ENCODE measurements around the gene MFAP2. TPM values are rescaled to one million over a fixed set of nuclear protein-coding genes. Genes with fewer than 3 reads are reported as not detected.

Gene MFAP2, protein sequence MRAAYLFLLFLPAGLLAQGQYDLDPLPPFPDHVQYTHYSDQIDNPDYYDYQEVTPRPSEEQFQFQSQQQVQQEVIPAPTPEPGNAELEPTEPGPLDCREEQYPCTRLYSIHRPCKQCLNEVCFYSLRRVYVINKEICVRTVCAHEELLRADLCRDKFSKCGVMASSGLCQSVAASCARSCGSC
- total RNA-seq: 1 to 10 TPM; 2.7 to 3.9 TPM
- long read RNA-seq, partial matches to known transcripts: 2 of 5 reads
- long read RNA-seq, other reads (novel, unspliced or antisense): 2 of 5 reads

DNA sequence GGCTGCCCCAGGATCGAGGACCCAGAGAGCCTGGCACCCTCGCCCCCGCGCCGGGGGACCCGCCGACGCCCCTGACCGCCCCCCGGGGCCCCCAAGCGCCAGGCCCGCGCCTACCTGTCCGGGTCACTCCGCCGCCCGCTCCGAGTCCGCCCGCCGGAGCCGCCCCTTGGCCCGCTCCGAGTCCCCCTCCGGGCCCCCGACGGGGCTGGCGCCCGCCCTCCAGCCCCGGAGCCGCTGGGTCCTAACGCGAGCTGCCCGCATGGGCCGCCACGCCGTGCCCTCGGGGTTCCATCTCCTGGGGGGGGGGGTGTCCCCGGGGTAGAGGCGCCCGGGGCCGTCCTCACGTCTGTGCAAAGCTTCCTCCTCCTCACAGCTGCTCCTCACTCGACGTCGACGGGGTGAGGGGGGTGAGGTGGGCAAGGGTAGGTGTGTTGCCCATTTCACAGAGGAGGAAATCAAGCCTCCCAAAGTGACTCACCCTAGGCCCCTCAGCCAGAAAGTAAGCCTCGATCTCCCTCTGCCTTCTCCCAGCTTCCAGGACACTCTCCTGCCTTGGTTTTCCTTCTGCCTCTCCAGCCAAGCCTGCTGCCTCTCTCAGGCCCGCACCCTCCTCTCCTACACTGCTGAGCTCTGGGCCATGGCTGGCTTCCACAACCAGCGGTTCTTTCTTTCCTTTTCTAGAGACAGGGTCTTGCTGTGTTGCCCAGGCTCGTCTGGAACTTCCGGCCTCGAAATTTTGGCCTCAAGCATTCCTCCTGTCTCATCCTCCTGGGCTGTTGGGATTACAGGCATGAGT lies at the start of gene MFAP2:
MFAP2 (minus strand) TSS at position 148 of the 796 bp plus-strand sequence. CDS start 2,347 bp downstream, outside the sequence.
- intact Hi-C loops (cut with DNase I, micrococcal nuclease): no loop called here
- ATAC-seq (peak; percentile 25), DNase-seq (no peak)

DNA sequence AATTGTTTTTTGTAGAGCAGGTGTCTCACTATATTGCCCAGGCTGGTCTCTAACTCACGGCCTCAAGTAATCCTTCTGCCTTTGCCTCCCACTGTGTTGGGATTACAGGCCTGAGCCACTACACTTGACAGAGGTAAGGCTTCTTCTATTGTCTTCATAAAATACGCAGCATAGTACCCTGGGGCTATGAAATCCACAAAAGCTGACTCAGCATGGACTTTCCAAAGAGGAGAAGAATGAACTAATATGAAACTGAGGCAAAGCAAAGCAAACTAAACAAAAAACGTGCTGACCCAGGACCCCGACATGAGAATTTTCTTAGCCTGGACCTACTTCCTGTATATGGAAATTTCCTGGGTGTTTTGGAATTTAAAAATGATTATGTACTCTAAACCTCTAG lies 49.8 kb upstream of the MFAP2 start:
- intact Hi-C loops (cut with DNase I, micrococcal nuclease): no loop called here
- no peak for DNase-seq

DNA sequence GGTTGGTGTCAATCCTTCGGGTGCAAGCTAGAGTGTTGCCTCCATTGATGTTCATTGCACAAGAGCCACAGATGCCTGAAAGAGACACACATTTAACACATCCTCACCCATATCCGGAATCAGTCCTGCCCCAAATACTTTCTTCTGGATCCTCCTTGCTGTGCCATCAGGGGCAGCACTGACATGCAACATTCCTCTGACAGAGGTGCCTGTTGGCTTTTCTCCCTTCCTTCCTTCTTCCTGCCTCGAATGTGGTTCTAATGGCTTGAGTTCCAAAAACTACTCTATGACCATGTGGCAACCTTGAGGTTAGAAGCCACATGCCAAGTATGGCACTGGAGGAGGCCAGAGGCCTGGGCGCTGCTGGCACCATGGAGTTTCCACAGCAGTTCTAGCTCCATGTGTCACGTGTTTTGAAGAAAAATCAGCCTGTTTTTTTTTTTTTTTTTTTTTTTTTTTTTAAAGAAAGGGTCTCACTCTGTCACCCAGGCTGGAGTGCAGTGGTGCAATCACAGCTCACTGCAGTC lies 48.3 kb upstream of the MFAP2 start:
- DNase-seq (no peak), ATAC-seq (no peak)
- intact Hi-C loops (cut with DNase I, micrococcal nuclease): no loop called here

More for the DNA sequence above, 49.8 kb upstream of the MFAP2 start:
- ATAC-seq: no peak

DNA sequence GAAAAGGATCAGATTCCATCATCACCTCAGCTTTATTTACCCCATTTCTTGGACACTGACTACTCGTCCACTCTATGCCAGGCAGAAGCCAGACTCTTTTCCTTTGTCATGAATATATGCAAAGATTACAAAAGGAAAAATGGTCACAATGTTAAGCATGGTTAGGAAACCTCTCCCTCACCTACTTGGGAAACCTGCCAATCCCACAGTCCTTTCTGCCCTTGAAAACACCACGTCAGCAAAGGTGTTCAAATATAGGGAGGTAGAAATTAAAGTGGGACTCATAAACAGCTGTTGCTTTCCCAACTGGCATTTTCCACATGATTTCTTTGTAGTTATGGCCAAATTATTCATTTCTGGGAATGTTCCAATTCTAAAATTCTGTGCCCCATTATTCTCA lies 47.5 kb upstream of the MFAP2 start:
- ATAC-seq (no peak), DNase-seq (no peak)
- intact Hi-C loops (cut with DNase I, micrococcal nuclease): no loop called here

DNA sequence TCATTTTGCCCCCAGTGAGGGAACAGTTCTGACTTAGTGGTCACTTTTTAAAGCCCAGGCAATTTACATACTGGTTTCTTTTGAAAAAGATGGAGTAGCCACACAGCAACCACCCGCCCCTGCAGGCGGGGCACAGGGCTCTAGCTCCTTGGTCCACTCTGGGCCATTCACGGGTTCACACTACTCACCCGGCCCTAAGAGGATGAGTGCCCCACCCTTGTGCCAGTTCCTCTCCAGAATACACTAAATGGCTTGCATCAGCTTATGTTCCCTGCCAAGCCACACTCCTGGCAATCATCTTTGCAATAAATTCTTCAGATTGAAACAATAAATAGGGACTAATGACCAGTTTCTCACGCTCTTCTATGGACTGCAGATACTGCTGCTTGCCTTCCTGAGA lies 47.0 kb upstream of the MFAP2 start:
- ATAC-seq (peak; percentile 46), DNase-seq (no peak)
- intact Hi-C loops (cut with DNase I, micrococcal nuclease): no loop called here

DNA sequence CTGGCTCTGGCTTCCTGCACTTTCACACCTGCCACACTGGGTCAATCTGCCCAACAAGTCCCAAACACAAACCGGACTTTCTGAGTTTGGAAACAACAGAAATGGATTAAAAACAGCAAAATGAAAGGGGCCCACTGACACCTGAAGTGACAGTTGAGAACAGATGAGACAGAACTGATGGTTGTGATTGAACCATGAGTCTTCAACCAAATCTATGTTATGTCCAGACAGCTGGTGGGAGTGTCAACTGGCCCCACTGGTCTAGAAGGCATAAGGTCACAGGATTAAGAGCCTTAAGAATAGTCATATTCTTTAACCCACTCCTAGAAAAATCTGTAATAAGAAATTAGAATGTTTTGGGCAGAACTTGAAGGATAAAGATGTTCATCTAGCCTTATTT lies 44.3 kb upstream of the MFAP2 start:
- DNase-seq (no peak), ATAC-seq (no peak)
- intact Hi-C loops (cut with DNase I, micrococcal nuclease): no loop called here

DNA sequence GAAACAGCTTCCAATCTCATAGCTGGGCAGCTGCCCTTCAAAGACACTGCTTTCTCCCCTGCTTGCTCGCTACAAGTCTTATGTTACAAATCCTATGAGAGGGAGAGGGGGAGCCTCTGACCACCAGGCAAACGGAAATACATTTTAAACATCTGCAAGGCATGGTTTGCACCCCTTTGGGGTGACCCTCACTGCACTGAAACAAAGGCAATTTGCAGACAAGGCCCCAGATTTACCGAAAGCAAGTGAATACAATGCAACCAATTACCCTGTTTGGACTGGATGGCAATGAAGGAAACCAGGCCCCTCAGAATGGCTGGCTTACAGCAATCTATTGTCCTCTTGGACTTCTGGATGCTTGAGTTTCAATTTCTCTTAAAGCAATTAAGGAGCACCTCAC lies 43.2 kb upstream of the MFAP2 start:
- ATAC-seq: no peak
- no peak for DNase-seq
- intact Hi-C loops (cut with DNase I, micrococcal nuclease): no loop called here

DNA sequence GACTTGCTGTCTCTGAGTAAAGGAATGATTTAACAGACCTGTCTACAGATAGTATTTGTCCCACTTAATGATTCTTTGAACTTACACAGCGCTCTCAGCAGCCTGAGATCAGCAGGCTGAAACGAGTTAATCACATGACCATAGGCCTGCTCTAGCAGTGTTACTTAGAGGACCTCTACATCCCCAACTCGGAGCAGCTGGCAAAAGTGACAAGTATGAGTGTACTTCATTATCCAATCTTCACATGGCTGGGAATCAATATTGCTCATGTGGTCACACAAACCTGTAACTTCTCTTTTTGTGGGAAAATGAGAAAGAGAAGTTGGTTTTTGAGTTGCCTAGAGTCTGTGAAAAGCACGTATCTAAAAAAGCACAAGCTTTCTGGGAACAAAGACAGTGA lies 42.7 kb upstream of the MFAP2 start:
- DNase-seq: no peak
- ATAC-seq: no peak

DNA sequence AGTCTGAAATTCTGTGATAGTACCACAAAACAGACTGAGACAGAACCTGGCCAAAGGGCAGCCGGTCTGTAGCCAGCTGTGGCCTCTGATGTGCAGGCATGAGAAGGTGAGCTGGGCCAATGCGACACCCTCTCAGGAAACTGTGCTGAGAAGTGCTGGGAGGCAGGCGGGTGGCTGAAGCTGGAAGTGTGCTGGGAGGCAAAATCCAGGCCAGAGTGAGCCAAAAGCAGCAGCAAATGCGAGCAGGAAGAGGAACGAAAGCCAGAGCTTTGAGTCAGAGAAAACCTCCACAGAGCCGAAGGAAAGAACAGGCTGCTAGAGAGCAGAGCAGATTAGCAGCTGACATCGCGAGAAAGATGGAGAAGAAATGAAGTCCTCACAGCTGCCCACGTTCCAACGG lies 41.5 kb upstream of the MFAP2 start:
- no peak for DNase-seq
- ATAC-seq: no peak
- intact Hi-C loops (cut with DNase I, micrococcal nuclease): no loop called here

More for the DNA sequence above, 42.7 kb upstream of the MFAP2 start:
- intact Hi-C loops (cut with DNase I, micrococcal nuclease): no loop called here

DNA sequence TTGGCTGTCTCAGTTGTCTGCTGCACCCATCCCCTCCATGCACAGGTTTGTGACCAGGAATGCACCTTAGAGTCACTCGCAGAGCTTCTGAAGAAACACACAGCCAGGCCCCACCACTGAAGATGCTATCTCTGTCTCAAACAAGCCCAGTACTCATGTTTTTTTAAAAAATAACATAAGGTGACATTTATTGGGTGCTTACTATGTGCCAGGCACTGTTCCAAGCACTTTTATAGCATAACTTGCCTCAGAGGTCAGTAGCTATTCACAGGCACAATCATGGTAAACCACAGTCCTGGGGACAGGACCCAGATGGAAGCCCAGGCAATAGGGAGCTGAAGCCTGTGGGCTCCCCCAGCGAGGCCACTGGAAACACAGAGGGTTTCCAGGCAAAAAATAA lies 40.1 kb upstream of the MFAP2 start:
- DNase-seq (no peak), ATAC-seq (no peak)
- intact Hi-C loops (cut with DNase I, micrococcal nuclease): no loop called here

DNA sequence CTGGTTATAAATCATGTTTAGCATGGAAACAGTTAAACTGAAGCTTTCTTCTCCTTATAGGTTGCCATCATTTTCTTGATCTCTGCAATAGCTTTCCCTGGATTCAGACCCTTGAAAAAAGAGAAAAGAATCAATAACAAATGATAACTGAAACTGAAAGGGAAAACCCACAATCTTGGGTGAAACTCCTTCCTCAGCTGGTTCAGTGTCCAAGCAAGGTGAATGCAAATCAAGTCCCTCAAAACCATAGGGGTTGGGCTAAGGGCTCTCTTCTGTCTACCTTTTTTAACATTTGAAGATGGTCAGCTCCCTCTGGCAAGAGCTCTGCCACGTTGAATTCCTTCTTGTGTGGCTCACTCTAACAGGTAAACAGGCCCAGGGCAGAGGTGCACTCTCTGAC lies 38.4 kb upstream of the MFAP2 start:
- DNase-seq (no peak), ATAC-seq (no peak)
- intact Hi-C loops (cut with DNase I, micrococcal nuclease): no loop called here

DNA sequence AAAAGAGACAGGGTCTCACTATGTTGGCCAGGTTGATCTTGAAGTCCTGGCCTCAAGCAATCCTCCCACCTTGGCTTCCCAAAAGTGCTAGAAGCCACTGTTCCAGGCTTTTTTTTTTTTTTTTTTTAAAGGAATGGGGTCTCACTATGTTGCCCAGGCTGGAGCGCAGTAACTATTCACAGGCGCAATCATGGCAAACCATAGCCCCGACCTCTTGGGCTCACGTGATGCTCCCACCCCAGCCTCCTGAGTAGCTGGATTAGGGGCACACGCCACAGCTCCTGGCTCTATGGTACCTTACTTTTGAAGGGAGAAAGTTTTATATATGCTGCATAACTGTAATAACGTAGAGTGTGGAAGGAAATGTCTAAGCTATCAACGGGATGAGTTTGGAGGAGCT lies 37.0 kb upstream of the MFAP2 start:
- ATAC-seq: no peak
- DNase-seq: no peak
- intact Hi-C loops (cut with DNase I, micrococcal nuclease): no loop called here

DNA sequence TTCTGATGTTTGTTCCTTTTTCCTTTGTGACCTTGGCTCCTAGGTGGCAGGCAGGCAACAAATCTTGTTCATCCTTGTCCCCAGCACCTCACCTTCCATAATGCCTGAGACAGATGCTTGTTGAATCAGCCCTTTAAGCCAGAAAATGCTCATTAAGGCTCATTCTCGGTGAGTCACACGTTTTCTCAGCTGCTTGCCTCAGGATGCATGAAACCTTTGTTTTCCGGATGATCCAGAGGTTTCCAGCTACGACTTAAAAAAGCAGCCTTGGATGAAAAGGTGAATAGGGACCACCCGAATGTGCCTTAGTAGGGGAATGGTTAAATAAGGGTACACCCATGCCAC lies 35.9 kb upstream of the MFAP2 start:
- ATAC-seq: no peak
- intact Hi-C loops (cut with DNase I, micrococcal nuclease): no loop called here

DNA sequence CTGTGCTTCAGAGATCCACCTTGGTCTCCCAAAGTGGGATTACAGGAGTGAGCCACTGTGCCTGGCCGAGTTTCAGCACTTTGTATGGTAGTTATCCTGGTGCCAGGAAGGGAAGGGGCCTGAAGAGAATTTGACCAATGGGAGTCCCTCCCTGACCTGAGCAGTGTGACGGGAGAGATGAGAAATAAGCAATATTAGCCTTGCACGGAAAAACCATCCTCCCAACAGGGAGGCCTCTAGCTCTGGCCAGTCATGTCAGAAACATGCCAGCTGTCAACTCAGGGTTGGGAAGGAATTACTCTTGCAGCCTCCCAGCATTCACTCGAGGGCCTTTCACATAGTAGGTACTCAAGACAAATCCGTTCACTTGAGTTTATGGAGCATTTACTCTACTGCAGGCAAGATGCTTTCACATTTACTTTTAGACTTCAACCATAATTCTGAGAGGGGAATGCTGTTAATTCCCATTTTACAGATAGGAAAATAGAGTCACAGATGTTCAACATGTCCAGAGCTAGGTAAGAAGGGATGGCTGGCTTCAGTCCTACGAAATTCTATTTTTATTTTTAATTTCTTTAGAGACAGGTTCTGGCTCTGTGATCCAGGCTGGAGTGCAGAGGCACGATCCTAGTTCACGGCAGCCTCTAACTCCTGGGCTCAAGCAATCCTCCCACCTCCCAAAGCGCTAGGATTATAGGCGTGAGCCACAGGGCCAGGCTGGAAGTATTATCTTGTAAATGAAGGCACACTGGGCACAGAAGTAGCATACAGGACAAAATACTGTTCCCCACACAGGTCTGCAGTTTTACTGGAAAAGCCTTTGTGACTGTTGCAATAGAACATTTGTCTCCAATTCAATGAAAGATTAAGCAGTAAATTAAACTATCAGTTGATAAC lies 34.5 kb upstream of the MFAP2 start:
- DNase-seq: no peak
- intact Hi-C loops (cut with DNase I, micrococcal nuclease): no loop called here
- ATAC-seq: no peak

More for the DNA sequence above, 35.9 kb upstream of the MFAP2 start:
- no peak for DNase-seq

DNA sequence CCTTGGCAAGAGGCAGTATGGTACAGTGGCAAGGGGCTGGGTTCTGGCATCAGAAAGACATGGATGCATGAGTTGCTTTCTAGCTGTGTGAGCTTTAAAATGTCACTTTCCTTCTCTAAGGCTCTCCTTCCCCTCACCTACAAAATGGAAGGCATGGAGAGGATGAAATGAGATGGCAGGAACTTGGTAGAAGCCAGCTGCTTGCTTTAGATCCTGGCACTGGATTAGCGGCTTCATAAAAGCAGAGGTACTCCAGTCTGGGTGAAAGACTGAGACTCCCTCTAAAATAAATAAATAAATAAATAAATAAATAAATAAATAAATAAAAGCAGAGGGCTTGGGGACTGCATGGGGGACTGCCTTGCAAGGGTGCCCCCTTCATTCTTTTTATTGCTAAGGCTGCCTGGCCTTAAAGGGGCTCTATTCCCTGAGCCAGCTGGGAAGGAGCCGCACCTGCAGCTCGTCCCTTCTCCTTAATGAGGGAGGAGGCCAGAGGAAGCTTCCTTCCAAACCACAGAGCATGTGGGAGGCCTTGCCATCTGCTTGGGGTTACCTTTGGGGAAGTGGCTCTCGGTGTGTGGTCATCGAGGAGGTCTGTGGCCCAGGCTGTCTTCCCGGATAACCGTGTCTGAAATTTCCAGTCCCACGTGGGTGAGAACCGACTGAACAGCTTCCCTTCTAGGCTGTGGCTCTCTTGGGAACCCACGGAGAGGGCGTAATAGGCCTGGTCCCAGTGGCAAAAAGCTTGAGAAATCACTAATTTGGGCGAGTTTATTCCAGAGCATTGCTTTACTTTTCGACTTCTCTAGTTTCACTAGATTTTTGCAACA lies 33.3 kb upstream of the MFAP2 start:
- DNase-seq (peak in 1 of 2 donors; percentile 16), ATAC-seq (no peak)
- intact Hi-C loops (cut with DNase I, micrococcal nuclease): no loop called here

DNA sequence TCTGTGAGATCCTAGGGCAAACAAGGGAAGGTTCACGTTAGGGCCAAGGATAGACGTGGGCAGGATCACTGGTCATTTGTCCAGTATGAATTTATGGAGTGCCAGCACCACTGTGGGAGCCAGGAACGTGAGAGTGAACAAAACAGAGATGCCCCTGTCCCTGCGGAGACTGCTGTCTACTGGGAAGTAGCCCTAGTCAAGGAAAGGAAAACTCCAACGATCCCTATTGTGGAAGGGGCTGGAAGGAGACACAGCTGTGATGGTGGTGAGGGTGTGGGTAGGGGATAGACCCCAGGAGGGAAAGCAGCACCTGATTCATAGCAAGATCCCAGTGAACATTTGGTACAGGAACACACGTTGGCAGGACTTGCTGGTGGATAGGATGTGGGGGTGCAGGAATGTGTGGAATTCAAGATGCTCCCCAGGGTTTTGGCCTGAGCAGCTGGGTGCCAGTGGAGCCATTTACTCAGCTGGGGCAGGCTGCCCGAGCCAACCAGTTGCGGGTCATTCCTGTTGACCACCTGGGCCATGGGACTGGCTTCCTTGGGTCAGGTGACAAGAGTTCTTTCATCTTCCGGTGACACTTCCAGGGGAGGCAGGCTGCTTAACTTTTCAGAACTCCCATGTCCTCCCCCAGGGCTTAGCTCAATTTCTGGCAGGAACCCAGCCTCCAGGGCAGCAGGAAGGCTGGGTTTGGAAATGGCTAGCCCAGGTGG lies 32.5 kb upstream of the MFAP2 start:
- intact Hi-C loops (cut with DNase I, micrococcal nuclease): no loop called here
- ATAC-seq (no peak), DNase-seq (no peak)

DNA sequence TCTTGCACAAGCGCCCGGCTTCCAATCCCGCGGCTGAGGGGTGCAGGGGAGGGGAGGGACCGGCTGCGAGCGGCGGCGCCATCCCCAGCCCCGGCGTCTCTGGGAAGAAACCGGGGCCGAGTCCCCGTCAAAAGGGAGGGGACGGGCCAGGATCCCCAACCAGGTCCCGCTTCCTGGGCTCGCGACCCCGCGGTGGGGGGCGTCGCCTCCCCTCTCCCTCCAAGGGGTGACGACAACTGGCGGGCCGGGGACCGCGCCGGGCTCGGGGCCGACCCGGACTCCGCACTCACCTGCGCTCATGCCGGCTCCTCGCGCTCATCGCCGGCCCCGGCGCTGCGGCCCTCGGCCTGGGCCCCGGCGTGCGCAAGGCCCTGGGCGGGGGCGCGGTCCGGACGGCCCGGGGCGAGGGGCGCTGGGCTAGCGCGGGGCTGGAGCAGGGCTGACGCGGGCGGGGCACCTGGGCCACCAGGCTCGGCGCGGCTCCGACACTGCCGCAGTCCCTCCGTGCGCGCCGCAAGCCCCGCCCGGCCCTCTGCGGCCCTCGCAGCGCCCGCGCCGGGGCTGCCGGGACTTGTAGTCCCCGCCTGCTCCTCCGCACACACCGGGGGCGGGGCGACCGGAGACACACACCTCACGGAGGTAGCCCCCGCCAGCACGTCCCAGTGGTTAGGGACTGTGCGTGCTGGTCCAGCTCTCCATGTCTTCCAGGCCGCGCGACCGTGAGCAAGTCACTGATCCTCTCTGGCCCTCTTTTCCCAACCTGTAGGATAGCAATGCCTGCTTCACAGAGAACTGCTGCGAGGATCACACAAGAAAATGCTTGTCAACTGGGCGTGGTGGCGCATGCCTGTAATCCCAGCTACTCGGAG lies 31.3 kb upstream of the MFAP2 start, which contains the start of gene ATP13A2:
ATP13A2 (minus strand) TSS at position 490 of the 869 bp plus-strand sequence; CDS start at position 300, 190 bp downstream.
- intact Hi-C loops (cut with DNase I, micrococcal nuclease): no loop called here

More for the DNA sequence above, 31.3 kb upstream of the MFAP2 start, which contains the start of gene ATP13A2:
- peak; percentile 75 to 89 for DNase-seq
- ATAC-seq: peak; percentile 94
